HG02938 (cell line): ENCODE results near the gene FAM234A.

Experiments
- ATAC-seq: cut with Tn5 transposase; IDR thresholded peaks from one replicate; pipeline ENCODE4 v1.9.1; 2021; ENCODE audit warnings: mild to moderate bottlenecking, moderate library complexity; ENCODE audit not compliant: unreplicated experiment

FAM234A gene

DNA sequence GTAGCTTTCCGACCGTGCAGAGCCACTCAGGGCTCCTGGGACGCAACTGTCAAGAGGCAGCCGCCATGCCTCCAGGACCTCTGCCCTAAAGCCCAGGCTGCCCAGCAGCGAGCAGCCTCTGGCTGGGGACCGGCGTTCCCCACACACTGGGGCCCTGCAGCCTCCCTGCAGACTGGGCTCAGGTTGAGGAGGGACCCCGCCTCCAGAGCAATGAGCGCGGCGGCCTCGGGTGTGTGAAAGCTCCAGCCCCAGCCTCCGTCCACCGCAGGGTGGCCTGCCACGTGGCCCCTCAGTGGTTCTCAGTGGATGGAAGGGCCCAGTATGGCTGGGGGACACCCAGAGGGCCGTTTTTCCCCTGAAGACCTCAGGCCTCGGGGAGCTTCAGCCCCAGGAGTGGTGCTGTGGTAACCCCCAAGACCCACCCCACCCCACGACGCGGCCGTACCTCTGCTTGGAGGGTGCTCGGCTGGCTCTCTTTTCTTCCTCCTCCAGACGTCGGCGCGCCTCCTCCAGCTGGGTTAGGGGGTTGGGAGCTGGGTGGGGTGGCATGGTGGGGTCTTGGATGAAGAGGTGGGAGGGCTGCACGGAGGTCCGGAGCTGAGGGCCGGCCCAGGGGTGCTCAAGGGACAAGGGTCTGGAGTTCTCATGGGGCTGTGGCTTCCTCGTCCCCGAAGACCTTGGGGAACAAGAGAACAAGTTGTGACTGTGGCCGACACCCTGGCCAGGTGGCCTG, 58.6 kb downstream of the FAM234A start:
- ATAC-seq, result no peak

DNA sequence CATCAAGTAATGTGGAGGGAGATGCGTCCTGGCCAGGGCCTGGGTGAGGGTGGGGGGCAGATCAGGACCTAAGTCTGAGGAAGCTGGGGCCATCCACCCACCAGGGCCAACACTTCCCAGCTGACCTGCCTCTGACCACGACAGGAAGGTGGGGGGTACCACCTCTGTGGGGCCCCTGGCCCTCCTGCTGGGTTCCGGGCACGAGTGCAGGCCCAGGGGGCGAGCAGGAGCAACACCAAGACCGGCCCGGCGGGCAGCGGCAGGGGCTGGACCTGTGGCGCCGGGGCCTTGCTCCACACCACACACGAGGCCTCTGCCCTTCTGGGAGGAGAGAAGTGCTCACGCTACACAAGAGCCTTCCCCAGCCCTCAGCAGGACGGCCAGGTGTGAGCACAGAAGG, 61.7 kb downstream of the FAM234A start:
- ATAC-seq, result no peak

DNA sequence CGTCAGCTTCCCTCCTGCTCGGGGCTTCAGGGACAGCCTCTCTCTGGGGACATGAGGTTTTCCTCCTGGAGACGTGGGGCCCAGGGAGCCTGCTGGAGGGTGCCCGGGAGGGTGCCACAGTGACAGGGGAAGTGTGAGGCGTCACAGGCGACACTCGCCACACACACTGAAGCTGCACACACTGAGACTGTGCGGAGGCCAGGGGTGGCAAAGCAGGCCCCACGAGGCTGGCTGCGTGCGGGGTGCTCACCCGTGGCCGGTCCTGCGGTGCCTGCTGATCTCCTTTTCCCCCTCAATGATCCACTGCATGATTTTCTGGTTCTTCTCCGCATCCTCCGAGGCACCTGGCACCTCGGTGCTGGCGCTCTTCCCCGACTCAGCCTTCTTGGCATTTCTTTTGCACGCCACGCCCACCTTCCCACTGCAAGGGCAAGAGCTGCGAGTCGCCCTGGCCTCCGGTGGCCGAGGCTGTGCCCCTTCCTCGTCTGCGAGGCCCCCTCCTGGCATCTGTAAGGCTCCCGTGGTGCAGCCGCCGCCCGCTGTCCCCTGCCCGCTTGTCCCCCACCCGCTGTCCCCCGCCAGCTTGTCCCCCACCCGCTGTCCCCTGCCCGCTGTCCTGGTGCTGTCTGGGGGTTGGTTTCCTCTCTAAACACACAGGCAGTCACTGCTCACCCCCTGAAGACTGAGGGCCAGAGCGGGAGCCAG, 62.3 kb downstream of the FAM234A start:
- no peak for ATAC-seq

DNA sequence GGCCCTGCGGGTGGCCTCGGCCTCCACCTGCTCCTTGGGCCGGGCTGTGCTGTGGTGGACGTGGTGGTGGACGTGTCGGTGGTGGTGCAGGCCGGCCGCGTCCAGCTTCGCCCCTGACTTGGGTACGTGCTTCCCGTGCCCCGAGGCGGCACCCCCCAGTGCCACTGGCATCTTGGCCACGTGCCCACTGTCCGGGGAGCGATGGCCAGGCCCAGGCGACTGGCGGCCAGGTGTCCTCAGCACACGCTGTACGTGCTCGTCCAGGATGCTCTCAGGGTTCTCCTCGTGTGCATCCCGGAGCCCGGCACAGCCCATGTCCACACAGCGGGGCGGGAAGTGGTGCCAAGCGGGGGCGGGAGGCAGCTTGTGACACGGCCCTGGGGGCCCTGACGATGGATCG, 63.2 kb downstream of the FAM234A start:
- ATAC-seq, result no peak

GRCh38 chr16:301235-301634, 66.6 kb downstream of the FAM234A start:
- ATAC-seq, result no peak

- ATAC-seq, result no peak
These were observed 67.3 kb downstream of the FAM234A start for GRCh38 chr16:301950-302349.

- ATAC-seq, result no peak
These were observed 69.3 kb downstream of the FAM234A start for GRCh38 chr16:303760-304505.

GRCh38 chr16:305916-306626, 71.5 kb downstream of the FAM234A start:
- no peak for ATAC-seq

DNA sequence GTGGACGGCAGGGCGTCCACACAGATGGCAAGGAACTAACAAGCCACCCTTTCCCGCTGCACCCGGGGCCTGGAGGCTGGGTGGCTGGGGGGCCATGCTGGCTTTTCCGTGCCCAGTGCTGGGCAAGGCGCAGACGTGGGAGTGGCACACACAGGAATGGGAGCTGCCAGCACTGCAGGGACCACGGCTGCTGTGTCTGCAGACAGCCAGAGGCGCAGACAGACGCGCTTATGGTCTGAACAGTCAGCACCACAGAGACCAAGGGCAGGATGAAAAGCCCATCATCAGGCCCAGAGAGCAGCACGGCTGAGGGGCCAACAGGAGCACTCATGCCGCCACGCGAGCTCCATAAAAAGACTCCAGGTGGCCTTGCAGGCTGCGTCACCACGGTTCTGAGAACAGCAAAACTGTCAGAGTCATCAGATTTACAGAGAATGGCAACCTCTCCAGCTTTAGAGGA, 72.3 kb downstream of the FAM234A start:
- ATAC-seq, result no peak

DNA sequence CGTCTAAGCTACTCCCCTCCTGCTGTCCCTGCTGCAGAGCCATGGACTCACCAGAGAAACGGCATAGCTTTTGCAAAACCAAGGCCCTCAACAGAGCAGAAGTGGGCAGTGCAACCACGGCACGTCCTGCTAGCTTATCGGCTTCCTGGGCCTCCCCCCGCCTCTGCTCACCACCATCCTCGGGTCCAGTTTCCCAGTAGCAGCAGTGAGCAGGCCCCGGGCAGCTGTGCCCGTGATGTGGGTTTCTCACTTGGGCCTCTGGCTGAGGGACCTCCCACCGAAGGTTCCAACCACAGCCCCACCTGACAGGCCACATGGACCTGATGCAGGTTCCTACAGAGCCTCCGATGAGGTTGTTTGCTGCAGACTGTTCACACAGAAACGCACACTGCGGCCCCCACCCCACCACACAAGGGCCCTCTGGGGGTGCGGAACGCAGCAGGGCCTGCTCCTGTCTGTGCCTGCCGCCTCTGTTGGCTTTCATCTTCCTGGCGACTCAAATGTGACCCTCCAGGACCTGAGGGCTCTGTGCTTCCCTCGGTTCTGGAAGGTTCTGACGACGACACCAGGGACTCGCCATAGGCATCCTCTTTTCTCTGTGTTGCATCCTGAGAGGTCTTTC, 73.2 kb downstream of the FAM234A start:
- no peak for ATAC-seq

GRCh38 chr16:309476-309875, 74.9 kb downstream of the FAM234A start:
- no peak for ATAC-seq

DNA sequence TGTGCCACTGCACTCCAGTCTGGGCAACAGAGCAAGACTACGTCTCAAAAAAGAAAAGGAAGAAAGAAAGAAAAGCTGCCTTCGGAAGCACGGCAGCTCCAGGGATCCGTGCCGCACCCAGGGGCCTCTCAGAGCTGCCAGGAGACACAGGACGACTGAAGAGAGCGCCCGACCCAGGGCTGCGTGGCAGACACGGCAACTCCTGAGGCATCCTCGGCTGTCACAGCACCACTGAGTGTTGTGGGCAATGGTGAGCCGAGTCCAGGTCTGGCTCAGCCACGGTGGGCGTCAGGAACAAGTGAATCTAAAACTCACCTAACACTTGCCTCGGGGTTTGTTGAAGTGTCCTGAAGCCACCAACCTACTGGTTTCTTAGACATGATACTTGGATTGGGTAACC, 77.1 kb downstream of the FAM234A start:
- ATAC-seq, result no peak

DNA sequence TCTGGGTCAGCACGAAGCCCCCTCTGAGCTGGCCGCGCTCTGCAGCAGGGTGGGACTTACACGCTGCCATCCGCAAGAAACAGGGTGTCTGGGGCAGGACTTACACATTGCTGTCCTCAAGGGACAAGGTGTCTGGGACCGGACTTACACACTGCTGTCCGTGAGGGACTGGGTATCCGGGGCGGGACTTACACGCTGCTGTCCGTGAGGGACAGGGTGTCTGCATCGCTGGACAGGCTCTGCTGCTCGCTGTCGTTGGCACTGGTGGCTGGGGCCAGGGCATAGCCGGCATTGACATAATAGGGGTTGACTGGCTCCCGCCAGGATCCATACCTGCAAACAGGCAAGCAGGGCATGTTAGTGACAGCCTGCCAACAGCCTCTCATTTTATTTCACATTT, 79.7 kb downstream of the FAM234A start:
- no peak for ATAC-seq

DNA sequence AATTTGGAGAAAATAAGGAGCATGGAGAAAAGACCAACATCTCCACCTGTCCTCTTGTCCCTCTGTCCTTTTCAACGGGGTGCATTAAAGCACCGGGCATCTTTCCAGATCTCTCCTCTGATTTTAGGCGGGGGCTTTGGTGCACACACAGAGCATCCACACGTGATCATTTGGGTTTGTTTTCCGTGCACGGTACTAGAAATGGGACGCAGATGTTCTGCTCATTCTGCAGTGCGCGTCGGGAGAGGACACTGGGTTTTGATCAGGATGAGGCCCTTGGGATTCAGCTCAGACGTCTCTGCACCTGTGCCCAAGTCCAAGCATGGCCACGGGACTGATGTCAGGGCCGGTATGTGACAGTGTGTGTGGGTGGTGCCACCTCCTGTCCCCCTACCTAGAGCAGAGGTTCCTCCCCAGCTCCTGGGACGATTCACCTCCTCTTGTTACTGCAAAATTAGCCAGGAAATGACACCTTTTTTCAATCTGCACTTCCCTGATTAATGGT, 80.2 kb downstream of the FAM234A start:
- no peak for ATAC-seq
